PC-3 (cell line): ENCODE results near the gene RBMX2. TPM values are rescaled to one million over a fixed set of nuclear protein-coding genes. Genes with fewer than 3 reads are reported as not detected.

Source experiments
- ATAC-seq: fragments of 200-7000 bp; cut with Tn5 transposase; 2 replicates; pipeline ENCODE4 v1.9.1; 2020; ENCODE audit warnings: mild to moderate bottlenecking, moderate library complexity
- BruUV-seq: library from RNA; stranded (reverse); fragments of 400-500 nt; replicated peaks from 2 replicates; lab custom pipeline; 2021; lab: Mats Ljungman, UMichigan
- CTCF ChIA-PET: fragments of 300-600 bp; sonication (Branson Sonifier 250); formaldehyde crosslinking; loops from one replicate; lab custom pipeline; 2022; ENCODE audit warnings: antibody characterized with exemption; lab: Charles Lee
- POLR2A ChIA-PET: fragments of 300-600 bp; sonication (Branson Sonifier 250); formaldehyde crosslinking; loops from one replicate; lab custom pipeline; 2022; ENCODE audit warnings: antibody characterized with exemption; ENCODE audit not compliant: unreplicated experiment; lab: Charles Lee
- DNase-seq: peaks from one replicate; pipeline ENCODE4 v3.0.0-alpha.2; 2015
- H2AFZ ChIP-seq: fragments of 300-600 bp; sonication (generic); 2 replicates; pipeline ENCODE4 v1.6.0; 2016; ENCODE audit warnings: antibody characterized with exemption, low read length
- H3F3A ChIP-seq: fragments of 300-600 bp; sonication (generic); one replicate; pipeline ENCODE4 v1.6.0; 2017; ENCODE audit warnings: antibody characterized with exemption, low read length, control low read depth, mild to moderate bottlenecking; ENCODE audit not compliant: unreplicated experiment
- H3K27ac ChIP-seq: fragments of 300-600 bp; sonication (generic); 2 replicates; pipeline ENCODE4 v1.5.1; 2016; ENCODE audit warnings: mild to moderate bottlenecking, low read length
- H3K27me3 ChIP-seq: fragments of 300-600 bp; sonication (generic); 2 replicates; pipeline ENCODE4 v1.6.1; 2016; ENCODE audit warnings: low read length, mixed read lengths
- H3K36me3 ChIP-seq: fragments of 300-600 bp; sonication (generic); 2 replicates; pipeline ENCODE4 v1.6.1; 2016; ENCODE audit warnings: low read depth, mixed run types, low read length, mixed read lengths
- H3K4me1 ChIP-seq: fragments of 300-600 bp; sonication (generic); 2 replicates; pipeline ENCODE4 v1.5.1; 2016; ENCODE audit warnings: low read length; ENCODE audit not compliant: insufficient read depth
- H3K4me2 ChIP-seq: fragments of 300-600 bp; sonication (generic); 2 replicates; pipeline ENCODE4 v1.6.0; 2016; ENCODE audit warnings: low read length
- H3K4me3 ChIP-seq: fragments of 300-600 bp; sonication (generic); 2 replicates; pipeline ENCODE4 v1.5.1; 2016; ENCODE audit warnings: mild to moderate bottlenecking, low read length, mixed read lengths
- H3K79me2 ChIP-seq: fragments of 300-600 bp; sonication (generic); 2 replicates; pipeline ENCODE4 v1.6.1; 2017; ENCODE audit warnings: low read length, mixed read lengths
- H3K9ac ChIP-seq: fragments of 300-600 bp; sonication (generic); 2 replicates; pipeline ENCODE4 v1.6.0; 2016; ENCODE audit warnings: mild to moderate bottlenecking, low read length
- H3K9me2 ChIP-seq: fragments of 300-600 bp; sonication (generic); replicated peaks from 2 replicates; pipeline ENCODE4 v1.6.1; 2016; ENCODE audit warnings: mixed run types, low read length, mixed read lengths
- H3K9me3 ChIP-seq: fragments of 300-600 bp; sonication (generic); 2 replicates; pipeline ENCODE4 v1.6.1; 2016; ENCODE audit warnings: low read length, mixed read lengths
- H4K20me1 ChIP-seq: fragments of 300-600 bp; sonication (generic); 2 replicates; pipeline ENCODE4 v1.6.1; 2016; ENCODE audit warnings: low read length, mixed read lengths
- EZH2 ChIP-seq: fragments of 300-600 bp; sonication (generic); IDR thresholded peaks from one replicate; pipeline ENCODE4 v1.6.1; 2017; ENCODE audit warnings: antibody characterized with exemption, mild to moderate bottlenecking, low read length; ENCODE audit not compliant: unreplicated experiment
- EZH2phosphoT487 ChIP-seq: fragments of 300-600 bp; sonication (generic); IDR thresholded peaks from 2 replicates; pipeline ENCODE4 v1.6.1; 2018; ENCODE audit warnings: mild to moderate bottlenecking, antibody characterized with exemption, low read length, borderline replicate concordance
- intact Hi-C: fragments of 100-400 bp; cut with micrococcal nuclease; formaldehyde crosslinking; loops from 2 replicates; pipeline ENCODE4 v1.9.0; 2023
- total RNA-seq: library from RNA; depleted of rRNA; stranded (reverse); fragments of >200 nt; gene quantifications from 2 replicates; pipeline ENCODE4 v1.2.3, GENCODE V29; 2014; rRNA removed
- TF ChIP-seq, protein P1 (sequence below): fragments of 300-600 bp; sonication (generic); conservative IDR thresholded peaks from 2 replicates; pipeline ENCODE4 v1.5.1; 2017; ENCODE audit warnings: antibody characterized with exemption, low read depth, mild to moderate bottlenecking, low read length

RBMX2 gene
- total RNA-seq, 1 experiment from 2014 or later: 31.6 TPM

DNA sequence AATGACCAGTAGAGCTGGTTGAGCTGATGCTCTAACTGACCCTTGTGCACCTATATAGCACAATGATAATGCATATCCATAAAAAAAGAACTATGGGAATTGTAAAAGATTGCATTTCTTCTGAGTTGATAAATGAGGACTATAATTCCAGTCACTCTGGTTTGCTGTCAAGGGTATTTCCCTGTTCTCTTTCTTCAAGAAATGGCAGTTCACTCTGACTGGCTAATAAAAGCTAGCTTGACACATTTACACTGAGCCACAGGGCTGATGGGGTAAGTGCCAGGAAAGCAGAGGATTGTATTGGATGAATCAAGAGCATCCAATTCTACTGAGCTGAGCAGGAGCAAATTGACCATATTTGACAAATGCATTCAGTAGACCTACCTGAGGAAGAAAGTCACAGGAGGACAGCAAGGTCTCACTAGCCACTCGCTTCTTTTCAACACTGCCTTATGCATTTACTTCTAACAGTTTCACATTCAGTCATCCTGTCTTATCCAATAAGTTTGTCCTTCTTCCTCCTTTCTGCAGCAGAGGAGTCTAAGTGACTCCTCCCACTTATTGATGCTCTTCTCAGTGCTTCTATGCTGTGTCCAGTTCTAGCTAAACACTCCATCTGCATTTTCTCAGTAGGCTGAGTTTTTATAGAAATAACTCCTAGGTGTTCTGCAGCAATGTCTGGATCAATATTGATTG lies 43.0 kb downstream of the RBMX2 start:
- DNase-seq (no peak), ATAC-seq (no peak)
- no peaks in the 10 kb centered on the region for H3K79me2 ChIP-seq
- peaks cover 9% of the 10 kb centered on the region for H3K27me3 ChIP-seq
- TF ChIP-seq EZH2: no peak
- TF ChIP-seq EZH2phosphoT487: no peak
- TF ChIP-seq, protein P1, sequence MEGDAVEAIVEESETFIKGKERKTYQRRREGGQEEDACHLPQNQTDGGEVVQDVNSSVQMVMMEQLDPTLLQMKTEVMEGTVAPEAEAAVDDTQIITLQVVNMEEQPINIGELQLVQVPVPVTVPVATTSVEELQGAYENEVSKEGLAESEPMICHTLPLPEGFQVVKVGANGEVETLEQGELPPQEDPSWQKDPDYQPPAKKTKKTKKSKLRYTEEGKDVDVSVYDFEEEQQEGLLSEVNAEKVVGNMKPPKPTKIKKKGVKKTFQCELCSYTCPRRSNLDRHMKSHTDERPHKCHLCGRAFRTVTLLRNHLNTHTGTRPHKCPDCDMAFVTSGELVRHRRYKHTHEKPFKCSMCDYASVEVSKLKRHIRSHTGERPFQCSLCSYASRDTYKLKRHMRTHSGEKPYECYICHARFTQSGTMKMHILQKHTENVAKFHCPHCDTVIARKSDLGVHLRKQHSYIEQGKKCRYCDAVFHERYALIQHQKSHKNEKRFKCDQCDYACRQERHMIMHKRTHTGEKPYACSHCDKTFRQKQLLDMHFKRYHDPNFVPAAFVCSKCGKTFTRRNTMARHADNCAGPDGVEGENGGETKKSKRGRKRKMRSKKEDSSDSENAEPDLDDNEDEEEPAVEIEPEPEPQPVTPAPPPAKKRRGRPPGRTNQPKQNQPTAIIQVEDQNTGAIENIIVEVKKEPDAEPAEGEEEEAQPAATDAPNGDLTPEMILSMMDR: no peak
- H3K4me1 ChIP-seq: no peaks in the 10 kb centered on the region
- H3K4me3 ChIP-seq: no peak overlapping the region
- H3K9me3 ChIP-seq: no peaks in the 10 kb centered on the region
- intact Hi-C loops: no loop called here
- H3K4me2 ChIP-seq: no peak overlapping the region
- H3K27ac ChIP-seq: no peak overlapping the region
- no peaks in the 10 kb centered on the region for H3F3A ChIP-seq
- H3K36me3 ChIP-seq: no peaks in the 10 kb centered on the region
- CTCF ChIA-PET: no interaction called here
- POLR2A ChIA-PET: no interaction called here
- no TSS peak for BruUV-seq
- H3K9me2 ChIP-seq: no peaks in the 10 kb centered on the region
- no peaks in the 10 kb centered on the region for H4K20me1 ChIP-seq
- H2AFZ ChIP-seq: no peak overlapping the region
- H3K9ac ChIP-seq: no peak overlapping the region

DNA sequence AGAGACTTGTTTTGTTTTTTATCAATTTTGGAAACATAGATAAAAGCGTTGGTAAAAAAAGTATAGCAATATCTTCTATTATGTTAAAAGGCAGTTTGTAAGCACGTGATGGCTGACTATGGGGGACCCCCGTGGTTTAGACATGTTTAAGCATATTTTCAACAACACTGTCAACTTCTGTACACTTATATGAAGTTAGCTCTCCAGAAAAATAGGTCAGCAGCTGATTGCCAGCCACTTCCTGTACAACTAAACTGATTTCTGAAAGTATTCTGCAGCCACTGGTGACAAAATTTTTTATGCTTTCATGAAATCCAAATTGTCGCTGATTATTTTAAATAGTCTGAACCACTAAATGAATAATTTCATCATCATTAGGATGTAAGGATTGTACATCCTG lies 45.2 kb downstream of the RBMX2 start:
- no peaks in the 10 kb centered on the region for H3K79me2 ChIP-seq
- no peaks in the 10 kb centered on the region for H3K9me2 ChIP-seq
- intact Hi-C loops: no loop called here
- no peaks in the 10 kb centered on the region for H3K4me1 ChIP-seq
- H3K36me3 ChIP-seq: no peaks in the 10 kb centered on the region
- ChIA-PET POLR2A (no interaction called here), CTCF (no interaction called here)
- ATAC-seq (no peak), DNase-seq (no peak)
- H3K9me3 ChIP-seq: no peaks in the 10 kb centered on the region
- H3K4me3 ChIP-seq: no peak overlapping the region
- no peak overlapping the region for H3K4me2 ChIP-seq
- BruUV-seq: no TSS peak
- no peak overlapping the region for H3K9ac ChIP-seq
- no peaks in the 10 kb centered on the region for H3F3A ChIP-seq
- no peak overlapping the region for H3K27ac ChIP-seq
- TF ChIP-seq, protein P1: no peak
- TF ChIP-seq EZH2 (no peak), EZH2phosphoT487 (no peak)
- H4K20me1 ChIP-seq: no peaks in the 10 kb centered on the region
- 0 out of 2 replicates have a peak, but pooled peaks cover 4% of the 10 kb centered on the region for H3K27me3 ChIP-seq
- H2AFZ ChIP-seq: no peak overlapping the region

Other genes with a start within 250 kb of the RBMX2 start
- gene AIFM1, start 236.1 kb upstream of the RBMX2 start, total RNA-seq: 51.8 and 57.7 TPM in 2 replicates
- gene RAB33A, start 230.0 kb upstream of the RBMX2 start, total RNA-seq: not detected in 2 replicates
- 4.6 and 5.2 TPM in 2 replicates for gene ZNF280C, start 133.1 kb upstream of the RBMX2 start, total RNA-seq
- 12.5 and 20.4 TPM in 2 replicates for gene SLC25A14, start 62.1 kb upstream of the RBMX2 start, total RNA-seq
- gene GPR119, start 16.3 kb upstream of the RBMX2 start, total RNA-seq: not detected in 2 replicates